GM18502 (cell line): ENCODE data around the gene SEC24D.

ENCODE experiments used
- ATAC-seq: cut with Tn5 transposase; IDR thresholded peaks from one replicate; pipeline ENCODE4 v1.9.1; 2021; ENCODE audit warnings: mild to moderate bottlenecking; ENCODE audit not compliant: unreplicated experiment, poor library complexity

SEC24D gene

DNA sequence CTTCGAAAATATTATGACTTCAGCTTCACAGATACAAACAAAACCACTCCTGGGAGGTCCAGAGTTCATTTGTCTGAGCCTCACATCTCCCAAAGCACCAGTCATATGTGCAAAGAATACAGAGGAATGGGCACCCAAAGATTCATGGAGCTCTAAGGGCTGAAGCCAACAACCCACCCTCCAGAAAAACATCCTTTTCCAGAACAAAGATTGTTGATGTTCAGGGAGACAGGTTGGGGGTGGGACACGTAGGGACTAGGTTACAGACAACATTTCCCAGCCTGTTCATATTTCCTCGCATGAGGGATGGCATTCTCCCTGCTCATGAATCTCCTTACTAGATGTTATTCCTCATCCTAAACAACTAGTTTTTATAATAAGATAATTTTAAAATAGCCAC, 79.5 kb downstream of the SEC24D start:
- ATAC-seq, result no peak

DNA sequence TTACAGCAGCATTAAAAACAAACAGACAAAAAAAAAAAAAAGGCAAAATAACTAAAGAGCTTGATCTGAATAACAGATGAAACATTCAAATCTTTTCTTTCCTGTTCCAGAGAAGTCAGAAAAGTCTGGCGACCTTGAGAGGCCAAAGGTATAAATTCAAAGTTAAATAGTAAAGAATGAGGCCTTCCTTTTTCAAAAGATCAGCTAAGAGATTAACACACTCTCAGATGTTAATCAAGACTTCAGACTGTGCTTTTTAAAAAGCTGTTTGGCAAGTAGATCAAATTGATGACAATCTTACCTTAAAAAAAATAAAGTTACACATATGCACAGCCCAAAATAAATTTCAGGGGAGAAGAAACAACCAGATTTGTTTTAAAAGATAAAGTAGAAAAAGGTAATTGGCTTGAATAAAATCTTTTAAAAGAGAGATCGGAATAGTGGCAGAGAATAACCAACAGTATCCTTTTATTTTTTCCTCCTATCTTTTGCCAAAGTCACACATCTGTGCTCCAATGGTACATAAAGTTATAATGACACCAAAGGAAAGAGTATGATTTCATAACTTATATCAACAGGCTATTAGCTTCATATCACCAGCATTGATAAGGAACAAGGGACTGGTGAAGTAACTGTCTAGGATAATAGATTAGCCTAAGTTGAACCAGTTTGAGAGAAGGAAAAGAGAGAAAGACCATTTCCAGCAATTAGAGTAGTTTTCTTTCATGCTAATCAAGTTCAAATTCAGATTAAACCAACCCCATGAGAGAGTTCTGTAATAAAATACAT, 80.3 kb downstream of the SEC24D start:
- ATAC-seq, result no peak

DNA sequence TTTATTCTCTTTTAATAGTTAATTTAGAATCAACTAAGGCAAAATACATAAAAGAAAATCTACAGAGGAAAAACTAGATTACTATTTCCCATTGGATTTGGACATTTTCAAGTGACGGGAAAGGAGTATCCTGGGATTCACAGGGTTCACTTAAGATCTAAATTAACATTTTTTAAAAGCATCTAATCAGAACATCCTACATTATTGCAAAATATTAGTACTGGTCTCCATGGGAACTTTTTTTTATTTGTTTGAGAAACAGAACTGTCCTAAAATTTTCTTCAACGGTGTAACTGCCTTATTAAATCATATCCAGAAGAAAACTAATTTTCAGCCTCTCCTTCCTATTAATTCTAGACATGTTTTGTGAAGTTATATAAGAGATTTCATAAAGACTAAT, 81.0 kb downstream of the SEC24D start:
- ATAC-seq, result no peak

DNA sequence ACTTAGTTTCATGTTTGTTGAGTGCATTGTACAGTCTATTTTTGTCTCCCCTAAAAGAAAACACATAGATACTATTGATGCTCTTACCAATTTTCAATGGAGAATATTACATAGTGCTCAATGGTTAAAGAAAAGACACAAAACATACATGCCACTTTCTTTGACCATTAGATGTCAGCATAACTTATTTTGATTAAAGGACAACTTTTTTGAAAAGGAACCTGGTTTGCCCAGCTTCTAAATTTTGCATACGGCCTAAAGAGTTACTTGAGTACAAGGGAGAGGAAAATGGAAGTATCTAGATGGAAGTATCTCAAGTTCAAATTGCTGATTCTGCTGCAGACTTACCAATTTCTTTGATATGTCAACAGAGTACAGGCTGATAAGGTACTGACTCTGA, 82.2 kb downstream of the SEC24D start:
- ATAC-seq, result no peak

DNA sequence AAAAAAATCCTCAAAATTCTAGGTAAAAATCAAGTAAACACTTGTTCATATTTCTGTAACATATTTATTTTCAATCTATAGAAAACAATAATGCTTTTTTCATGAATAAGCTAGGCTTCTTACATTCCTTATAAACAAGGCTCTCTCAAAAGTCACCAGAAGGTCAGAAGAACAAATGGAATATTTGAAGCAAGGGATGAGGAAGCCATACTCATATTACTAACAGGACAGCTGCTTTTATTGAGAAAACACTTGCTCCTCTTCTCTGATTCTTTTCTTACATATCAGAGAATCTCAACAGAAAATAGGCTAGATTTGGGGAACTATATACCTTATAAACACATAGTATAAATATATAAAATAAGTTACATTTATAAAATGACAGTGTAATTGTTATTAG, 82.8 kb downstream of the SEC24D start:
- ATAC-seq, result no peak

DNA sequence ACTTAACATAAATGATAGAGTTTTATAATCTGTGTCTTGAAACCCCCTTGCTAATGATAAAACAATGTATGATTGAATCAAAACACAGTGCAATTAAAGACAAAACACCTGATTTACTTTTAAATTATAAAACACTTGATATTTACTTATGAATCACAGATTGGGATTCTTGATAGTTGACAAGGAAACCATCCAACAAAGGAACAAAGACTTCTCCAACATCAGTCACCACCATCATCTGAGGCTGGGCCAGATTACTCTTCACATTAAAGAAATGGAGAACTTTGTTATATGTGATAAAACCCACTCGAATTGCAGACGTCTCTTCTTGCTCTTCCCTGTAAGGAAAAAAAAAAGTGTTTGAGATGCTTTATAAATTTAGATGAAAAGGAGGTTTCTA, 83.4 kb downstream of the SEC24D start:
- ATAC-seq, result no peak

DNA sequence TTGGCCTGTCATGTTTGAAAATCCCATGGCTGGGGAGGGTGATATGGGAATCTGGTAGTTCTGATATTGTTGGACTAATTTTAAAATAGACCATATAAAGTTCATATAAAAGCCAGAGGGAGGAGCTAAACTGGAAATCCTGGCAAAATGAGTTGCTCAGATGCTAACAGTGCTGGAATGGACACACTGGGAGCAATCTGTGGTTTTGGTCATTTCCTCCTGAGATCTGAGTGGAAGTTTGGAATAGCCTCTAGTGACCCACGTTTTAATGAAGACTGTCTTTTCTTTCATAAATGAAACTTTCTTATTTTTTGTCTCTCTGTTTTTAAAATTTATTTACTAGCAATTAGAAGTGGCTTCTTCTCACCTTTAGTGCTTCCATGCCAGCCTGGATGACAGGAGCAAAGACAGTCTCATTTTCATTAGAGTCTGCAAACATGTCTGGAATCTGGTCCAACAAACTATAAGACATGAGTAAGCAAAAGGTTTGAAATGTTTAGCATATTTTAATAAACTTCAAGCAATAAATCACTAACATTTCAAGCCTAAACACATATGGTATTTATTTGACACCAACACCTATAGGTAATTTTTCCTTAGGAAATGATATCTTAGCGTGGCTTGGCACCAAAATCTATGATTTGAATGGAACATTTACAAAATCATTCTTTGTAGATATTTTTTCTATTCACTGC, 84.2 kb downstream of the SEC24D start:
- no peak for ATAC-seq

DNA sequence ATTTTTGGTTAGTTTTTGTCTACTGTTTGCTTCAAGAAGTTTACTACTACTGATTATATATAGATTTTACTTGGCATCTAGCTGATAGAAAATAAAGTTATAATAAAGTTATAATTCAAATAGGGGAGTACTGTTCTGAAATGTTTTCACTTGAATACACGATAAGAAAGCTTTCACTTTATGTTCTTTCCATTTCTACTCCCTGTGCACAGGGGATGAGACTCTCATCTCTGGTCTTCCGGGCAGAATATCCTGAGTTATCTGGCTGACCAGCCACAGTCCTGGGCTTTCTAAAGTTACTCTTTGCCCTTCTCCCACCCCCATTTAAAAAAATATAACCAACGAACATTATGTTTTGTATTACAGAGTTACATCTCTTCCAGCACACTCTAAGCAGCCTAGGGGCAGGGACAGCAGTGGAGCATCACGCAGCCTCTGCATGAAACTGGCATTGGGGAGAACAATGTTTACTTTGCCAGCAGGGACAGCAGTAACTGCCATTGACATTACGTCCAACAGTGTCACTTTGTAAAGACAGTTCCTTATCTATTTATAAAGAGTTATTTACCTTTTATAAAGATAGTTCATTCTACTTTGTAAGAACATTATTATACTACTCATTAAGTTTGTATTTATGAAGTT, 86.5 kb downstream of the SEC24D start:
- no peak for ATAC-seq

DNA sequence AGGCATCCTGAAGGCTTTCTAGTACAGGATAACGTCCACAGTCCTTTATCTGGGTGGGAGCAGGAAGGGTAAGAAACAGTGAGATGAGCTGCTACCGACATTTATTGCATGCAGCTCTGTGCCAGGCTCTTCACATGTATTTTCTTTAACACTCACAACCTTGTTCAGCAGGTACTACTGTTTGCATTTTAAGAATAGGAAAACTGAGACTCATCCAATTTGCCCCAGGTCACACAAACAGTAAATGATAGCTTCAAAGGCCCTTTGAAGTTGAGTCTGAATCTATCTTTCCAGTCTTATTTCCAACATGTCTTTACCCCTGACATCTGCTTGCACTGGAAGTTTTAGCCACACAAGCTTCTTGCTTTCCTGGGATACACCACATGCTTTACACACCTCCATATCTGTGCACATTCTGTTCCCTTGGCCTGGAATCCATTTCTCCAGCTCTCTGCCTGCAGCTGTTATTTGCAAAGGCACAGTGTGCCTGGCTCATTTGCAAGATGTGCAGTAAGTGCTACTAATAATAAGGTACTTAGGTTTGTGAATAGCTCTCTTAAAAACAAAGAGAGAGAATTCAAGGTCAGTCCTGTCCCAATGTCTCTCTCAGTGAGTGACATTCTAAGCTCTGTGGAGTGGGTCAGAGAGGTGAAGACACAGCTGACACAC, 89.5 kb downstream of the SEC24D start:
- no peak for ATAC-seq

DNA sequence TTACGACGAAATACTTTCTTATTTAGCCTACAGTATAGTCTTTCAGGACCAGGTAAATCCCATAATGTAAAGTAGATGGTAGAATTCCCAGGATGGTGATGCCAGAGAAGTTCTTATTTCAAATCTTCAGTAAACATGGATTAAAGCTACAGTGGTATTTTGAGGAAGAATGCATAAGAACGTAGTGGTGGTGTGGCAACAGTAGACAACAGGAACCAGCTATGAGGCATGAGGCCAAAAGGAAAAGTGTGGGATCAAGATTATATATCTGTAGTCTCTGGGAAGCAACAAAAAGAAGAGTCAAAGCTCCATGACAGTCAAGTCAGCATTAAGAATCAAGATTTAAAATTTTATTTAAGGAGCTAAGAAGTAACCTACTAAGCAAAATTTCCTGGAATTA, 90.6 kb downstream of the SEC24D start:
- no peak for ATAC-seq

DNA sequence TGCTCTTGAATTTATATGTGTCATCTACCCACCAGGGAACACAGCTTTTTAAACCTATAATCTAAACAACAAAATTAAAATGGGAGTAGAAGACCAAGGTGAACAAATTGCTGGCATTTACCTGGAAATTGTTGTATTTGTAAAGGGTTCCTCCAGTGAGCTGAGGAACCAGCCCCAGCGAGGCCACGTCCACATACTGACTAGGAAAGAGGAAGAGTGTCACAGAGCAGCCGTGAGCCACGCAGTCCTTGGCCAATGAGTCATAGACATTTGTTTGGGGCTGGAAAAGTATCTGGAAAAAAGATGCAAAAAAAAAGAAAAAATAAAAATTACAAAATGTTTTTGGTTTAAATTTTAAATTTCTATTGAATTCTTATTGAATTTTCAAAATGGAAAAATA, 92.1 kb downstream of the SEC24D start:
- no peak for ATAC-seq

DNA sequence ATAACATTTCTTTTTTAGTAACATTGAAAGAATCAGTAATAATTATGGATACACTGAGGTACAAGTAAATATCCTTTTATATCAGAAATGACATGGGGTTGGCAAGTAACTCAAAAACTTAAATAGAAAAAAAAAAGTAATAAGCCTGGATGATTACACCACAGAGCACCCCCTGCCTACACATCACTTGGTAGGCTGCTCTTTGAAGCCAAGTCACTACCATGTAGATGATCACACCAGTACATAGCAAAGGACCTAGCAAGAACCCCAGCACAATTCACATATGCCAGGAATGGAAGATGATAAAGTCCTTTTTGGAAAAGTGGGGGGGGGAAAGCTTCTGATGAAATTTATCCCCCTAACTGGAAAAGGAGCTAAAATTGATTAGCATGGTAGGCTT, 93.9 kb downstream of the SEC24D start:
- ATAC-seq, result no peak

DNA sequence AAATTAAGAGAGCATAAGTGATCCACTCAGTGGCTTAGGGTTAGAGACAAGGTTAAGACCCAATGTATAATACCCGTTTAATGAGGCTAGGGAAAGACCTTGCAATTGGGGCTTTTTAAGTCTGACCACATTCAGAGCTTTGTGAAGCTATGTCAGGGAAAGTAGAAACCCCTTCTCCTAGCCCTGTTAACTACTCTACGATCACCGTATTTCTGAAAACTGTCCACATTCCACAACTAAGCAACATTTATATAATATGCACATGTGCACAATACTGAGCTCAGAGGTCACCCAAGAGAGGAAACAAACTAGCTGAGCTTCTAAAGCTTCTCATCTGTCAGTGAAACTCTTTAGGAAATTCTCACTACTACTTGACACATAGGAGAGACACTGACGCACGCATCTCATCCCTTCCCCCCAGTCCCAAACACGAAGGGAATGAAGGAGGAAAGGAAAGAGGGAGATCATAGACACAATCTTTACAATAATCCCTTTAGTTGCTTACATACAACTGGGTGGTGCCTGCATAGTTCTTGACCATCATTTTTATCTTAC, 94.5 kb downstream of the SEC24D start:
- no peak for ATAC-seq

DNA sequence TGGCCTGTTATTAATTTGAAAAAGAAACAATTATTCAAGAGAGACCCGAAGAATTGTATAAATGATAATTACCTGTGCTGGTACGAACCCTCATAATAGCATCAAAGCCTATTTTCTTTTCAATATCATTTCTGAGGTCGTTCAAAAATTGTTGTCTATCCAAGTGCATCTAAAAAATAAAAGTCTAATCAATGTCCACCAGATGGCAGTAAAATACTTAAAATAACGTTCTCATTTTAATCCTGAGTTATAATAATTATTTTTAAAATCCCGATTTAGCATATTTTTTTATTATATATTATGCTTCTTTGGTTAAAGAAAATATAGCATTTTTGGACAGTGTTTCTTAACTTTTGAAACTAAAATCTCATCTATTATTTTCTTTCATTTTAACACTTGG, 95.1 kb downstream of the SEC24D start:
- ATAC-seq, result no peak

DNA sequence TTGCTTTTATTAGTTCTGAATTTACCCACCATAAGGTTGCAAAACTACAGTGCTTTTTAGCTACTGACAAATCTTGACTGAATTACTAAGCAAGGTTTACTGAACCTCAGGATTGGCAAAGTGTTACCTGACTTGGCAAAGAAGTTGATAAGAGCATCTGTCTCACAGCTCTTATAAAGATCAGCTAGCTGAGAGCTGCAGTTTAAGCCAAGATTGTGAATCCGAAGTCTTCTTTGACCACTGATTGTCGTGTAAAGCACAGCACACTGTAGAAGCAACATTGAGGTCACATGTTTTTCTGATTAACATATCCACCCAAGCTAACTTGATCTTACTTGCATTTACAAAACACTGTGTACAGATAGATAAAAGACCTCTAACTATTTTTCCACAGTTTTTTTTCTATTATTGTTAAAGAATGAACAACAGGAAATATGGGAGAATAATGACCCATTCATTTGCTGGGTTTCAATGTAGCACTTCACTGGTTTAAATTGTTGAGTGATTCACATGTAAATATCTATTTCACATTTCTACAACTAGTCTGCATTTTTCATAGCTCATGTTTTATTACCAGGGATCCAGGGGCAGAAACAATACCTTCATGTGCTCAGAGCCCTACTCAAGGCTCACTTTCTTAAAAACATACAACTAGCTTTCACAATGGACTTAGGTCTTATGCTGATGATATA, 96.8 kb downstream of the SEC24D start:
- no peak for ATAC-seq

DNA sequence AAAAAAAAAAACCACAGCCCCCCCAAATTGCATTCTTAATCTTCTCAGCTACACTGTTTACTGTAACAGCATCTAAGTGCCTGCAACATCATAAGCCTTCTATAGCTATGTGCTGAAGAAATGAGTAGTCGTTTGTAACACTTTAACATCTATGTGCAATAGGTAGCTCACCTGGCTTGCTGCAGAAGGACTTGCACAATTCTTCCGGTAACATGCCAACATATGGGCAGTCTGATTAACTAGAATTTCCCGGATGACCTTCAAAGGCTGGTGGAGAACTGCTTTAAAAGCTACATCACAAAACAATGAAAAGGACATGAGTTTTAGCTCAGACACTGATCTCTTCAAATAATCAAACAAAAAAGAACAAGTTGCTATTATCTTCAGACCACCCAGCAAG, 97.8 kb downstream of the SEC24D start:
- ATAC-seq, result no peak

DNA sequence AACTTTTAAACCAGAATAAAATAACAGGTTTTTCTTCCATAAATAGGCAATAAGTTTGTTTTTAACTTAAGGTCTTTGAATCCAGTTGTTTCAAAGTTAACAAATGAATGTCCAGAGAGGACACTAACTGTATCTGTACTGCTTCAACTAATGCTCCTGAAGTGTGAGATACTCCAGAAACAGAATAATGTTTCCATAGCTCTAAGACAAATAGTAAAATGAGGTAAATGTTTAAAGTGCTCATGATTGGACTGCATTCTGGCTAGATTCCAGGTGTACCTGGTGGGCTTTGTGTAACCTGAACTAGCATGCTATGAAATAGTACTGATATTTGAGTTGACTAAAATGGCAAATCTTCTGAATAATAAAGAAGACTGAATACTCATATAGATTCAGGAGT, 99.0 kb downstream of the SEC24D start:
- no peak for ATAC-seq

DNA sequence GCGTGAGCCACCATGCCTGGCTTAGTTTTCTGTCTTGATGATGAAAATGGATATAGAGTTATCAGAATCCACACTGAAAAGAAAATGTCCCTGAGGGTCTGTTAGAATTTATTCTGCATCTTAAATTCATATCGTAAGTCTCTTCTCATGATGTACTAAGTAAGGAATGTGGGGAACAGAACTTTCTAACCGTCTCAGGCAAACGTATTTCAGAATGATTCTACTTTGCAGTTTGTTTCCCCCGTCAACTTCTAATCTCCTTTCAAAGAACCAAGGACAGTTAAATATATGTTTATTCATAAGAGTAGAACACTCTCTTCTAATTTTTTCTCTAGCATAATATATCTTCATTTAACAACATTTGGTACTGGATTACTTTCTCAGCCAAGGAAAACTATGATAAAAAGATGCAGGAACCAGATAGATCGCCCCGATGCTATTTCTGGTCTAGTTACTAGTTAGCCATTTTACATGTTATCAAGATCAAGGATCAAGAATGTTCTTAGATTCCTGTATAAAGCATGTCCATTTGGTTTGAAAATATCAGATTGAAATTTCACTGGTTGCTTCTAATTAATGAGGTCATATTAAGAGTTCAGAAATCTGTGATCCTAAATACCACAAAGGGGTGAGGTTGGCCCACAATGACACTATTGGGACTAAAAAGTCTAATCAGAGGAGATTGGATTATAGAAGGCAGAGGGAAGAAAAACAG, 101.3 kb downstream of the SEC24D start:
- no peak for ATAC-seq

DNA sequence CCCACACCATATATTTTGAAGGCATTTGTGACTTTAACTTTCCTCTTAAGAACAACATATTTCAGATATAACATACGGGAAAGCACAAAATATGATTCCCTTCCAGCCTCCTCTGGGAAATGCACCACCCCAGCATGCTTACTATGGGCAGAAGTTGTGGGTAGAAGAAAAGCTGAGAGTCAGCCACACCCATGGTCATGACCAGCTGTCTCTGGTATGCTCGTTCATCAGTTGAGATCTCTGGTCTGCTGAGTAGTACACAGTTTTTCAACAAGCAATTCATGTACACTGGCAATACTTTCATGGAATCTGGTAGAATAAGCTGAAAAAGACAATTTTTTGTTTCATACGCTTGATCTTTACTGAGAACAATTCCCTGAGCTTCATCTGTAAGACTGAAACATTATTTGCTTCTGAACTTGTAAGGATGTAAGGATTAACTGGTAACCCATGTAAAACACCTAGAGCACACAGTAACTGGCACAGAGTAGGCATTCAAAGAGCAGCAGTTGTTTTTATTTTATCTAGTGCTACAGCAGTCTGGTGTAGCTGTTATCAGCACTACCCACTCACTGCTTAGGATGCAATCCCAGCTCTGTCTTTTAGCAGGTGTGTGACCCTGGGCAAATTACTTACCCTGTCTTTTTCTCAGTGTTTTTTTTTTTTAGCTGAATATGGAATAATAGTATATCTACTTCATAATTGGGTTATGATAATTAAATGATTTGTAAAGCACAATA, 103.2 kb downstream of the SEC24D start:
- ATAC-seq, result no peak
